ENCODE measurements around the gene TMEM69. TPM values are rescaled to one million over a fixed set of nuclear protein-coding genes. Genes with fewer than 3 reads are reported as not detected.

Gene TMEM69
- total and polyA plus RNA-seq, 2 of the 8 experiments (the other 6 are each of a cell fraction or from before 2014, with no cell fraction given): 39.0 to 123 TPM

GRCh38 chr1:45673956-45674355 is 14.0 kb upstream of the TMEM69 start:
- peaks cover 64 to 97% of the 10 kb centered on the region in 2 experiments for H3K79me2 ChIP-seq (ENCODE audit: control insufficient read depth in 1 of 2, insufficient read depth in 2 of 2, low read length in 2 of 2)
- H3K4ac ChIP-seq (replicated peaks; ENCODE audit: insufficient read length, low read depth, low read length): no peak overlapping the region
- H4K91ac ChIP-seq (replicated peaks; ENCODE audit: insufficient read length, low read length): no peak overlapping the region
- DNase-seq (ENCODE audit: low read depth in 1 of 2, low spot score in 2 of 2) (no peak), FAIRE-seq (no peak)
- no peak overlapping the region for H3K27ac ChIP-seq (ENCODE audit: low read depth, low read length)
- no peaks in the 10 kb centered on the region; a peak in 2 of 8 replicates for H3K36me3 ChIP-seq (ENCODE audit: control insufficient read depth in 2 of 4, insufficient read depth in 4 of 4, low read length in 3 of 4)
- no peak overlapping the region for H2BK5ac ChIP-seq (ENCODE audit: low read depth, low read length)
- no peak overlapping the region for H4K8ac ChIP-seq (ENCODE audit: extremely low read depth, insufficient read depth, low read length)
- H3K4me1 ChIP-seq (replicated peaks in 1 of 4; ENCODE audit: control insufficient read depth in 3 of 4, insufficient read depth in 4 of 4, low read length in 3 of 4): peaks cover 0 to 6% (median 0%) of the 10 kb centered on the region in 4 experiments; a peak in 2 of 7 replicates
- H3K23ac ChIP-seq (ENCODE audit: insufficient read length): no peak overlapping the region
- no peak overlapping the region for H3K4me2 ChIP-seq (ENCODE audit: insufficient read depth in 1 of 2, low read depth in 2 of 2, low read length in 2 of 2)
- H3K4me3 ChIP-seq (ENCODE audit: extremely low read depth in 1 of 4, insufficient read depth in 2 of 4, low read depth in 3 of 4, low read length in 4 of 4): no peak overlapping the region
- H2BK12ac ChIP-seq (ENCODE audit: low read depth, low read length): no peak overlapping the region
- peaks cover 7% of the 10 kb centered on the region; the same call in 1 of the 2 replicates for H3K79me1 ChIP-seq (ENCODE audit: low read depth, low read length)
- H3K27me3 ChIP-seq (replicated peaks in 1 of 4; ENCODE audit: control insufficient read depth in 3 of 4, extremely low read depth in 1 of 4, insufficient read depth in 3 of 4, low read length in 3 of 4): no peaks in the 10 kb centered on the region
- H3K9me3 ChIP-seq (ENCODE audit: insufficient read depth in 2 of 2, low read depth in 1 of 2, low read length in 1 of 2): no peaks in the 10 kb centered on the region
- no peak overlapping the region for H3K14ac ChIP-seq (ENCODE audit: insufficient read length)
- H2BK120ac ChIP-seq (replicated peaks; ENCODE audit: low read depth, low read length): no peak overlapping the region
- H2BK20ac ChIP-seq (ENCODE audit: low read length): no peak overlapping the region
- H3K9ac ChIP-seq (replicated peaks in 1 of 4; ENCODE audit: extremely low read depth in 1 of 4, low read depth in 3 of 4, low read length in 3 of 4): no peak overlapping the region; a peak in 1 of 7 replicates
- ChIA-PET POLR2A (ENCODE audit: partially characterized antibody) (interaction anchor here (0.7 to 3.6 kb wide), 7 partner anchors 10 to 52 kb away, joined by 3 to 17 read pairs (median 4); partner anchors contain the start of gene GPBP1L1), CTCF (ENCODE audit: partially characterized antibody) (interaction anchor here (0.9 to 1.3 kb wide), 2 partner anchors 15 to 60 kb away, joined by 3 read pairs; partner anchors contain the start of gene TMEM69)
- H4K20me1 ChIP-seq (replicated peaks in 1 of 2; ENCODE audit: control insufficient read depth in 1 of 2, insufficient read depth in 2 of 2, low read length in 2 of 2): peaks cover 22 to 28% of the 10 kb centered on the region in 2 experiments
- no peak overlapping the region for H3K56ac ChIP-seq (replicated peaks; ENCODE audit: insufficient read length, low read depth, low read length)
- no peak for TF ChIP-seq HDAC6 (IDR thresholded peaks at IDR 0.05; ENCODE audit: low read depth, low read length)
- WGBS, 2 experiments (ENCODE audit: extremely low coverage in 1 of 2, insufficient coverage in 1 of 2, insufficient read length in 1 of 2, insufficient replicate concordance in 2 of 2, low coverage in 1 of 2, low lambda C conversion rate in 2 of 2, missing lambda C conversion rate in 1 of 2): 95% methylated on average over 4 of the region's 4 CpGs; no CpG with 5 or more reads in 1 of the 2 experiments
- no peak overlapping the region for H2AFZ ChIP-seq (ENCODE audit: low read length)
- H2BK15ac ChIP-seq (ENCODE audit: low read length): no peak overlapping the region
- no peaks in the 10 kb centered on the region for H3K23me2 ChIP-seq (ENCODE audit: low read depth, low read length)
- H3K18ac ChIP-seq (ENCODE audit: extremely low read depth, low read length): no peak overlapping the region
- no peak overlapping the region for H2AK5ac ChIP-seq (ENCODE audit: low read depth, low read length)
- H4K5ac ChIP-seq (ENCODE audit: insufficient read length, low read depth, low read length): no peak overlapping the region
